ENCODE measurements around the gene GPR15LG. TPM values are rescaled to one million over a fixed set of nuclear protein-coding genes. Genes with fewer than 3 reads are reported as not detected.

Gene GPR15LG
- total and polyA plus RNA-seq, 10 of the 15 experiments (the other 5 are each of a cell fraction or from before 2014, with no cell fraction given): 1.1 to 12.2 (median 1.4) TPM

DNA sequence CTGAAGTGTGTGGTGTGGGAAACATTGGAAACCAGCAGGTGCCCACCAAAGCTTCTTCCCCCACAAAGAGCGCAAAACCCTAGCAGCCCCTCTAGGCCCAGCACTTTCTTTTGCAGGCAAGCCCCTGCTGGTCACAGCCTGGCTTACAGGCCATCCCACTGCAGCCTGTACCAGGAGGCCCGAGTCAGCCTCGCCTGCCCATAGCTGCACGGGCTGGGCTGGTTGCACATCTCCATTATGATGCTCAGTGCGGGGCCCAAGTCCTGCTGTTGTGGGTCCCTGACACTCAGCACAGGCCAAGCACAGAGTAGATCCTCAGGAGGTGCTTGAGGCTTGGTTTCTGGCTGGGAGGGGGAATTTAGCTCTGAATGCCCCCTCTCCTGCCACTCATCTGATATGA lies 28.7 kb downstream of the GPR15LG start:
- Histone ChIP-seq H3K27me3 (replicated peaks in 1 of 2; ENCODE audit: control insufficient read depth in 2 of 2, insufficient read depth in 2 of 2, low read length in 1 of 2) (peaks cover 0 to 7% of the 10 kb centered on the region in 2 experiments; a peak in 3 of 4 replicates), H3K4me1 (ENCODE audit: control insufficient read depth, insufficient read depth, low read length) (no peaks in the 10 kb centered on the region), H3K9me3 (replicated peaks; ENCODE audit: control insufficient read depth, insufficient read depth, low read length) (no peaks in the 10 kb centered on the region), H3K4me3 (no peak overlapping the region), H4K20me1 (ENCODE audit: control insufficient read depth, insufficient read depth) (no peaks in the 10 kb centered on the region), H2AFZ (ENCODE audit: control insufficient read depth, low read depth, low read length) (no peak overlapping the region), H3K27ac (ENCODE audit: control insufficient read depth, insufficient read depth) (no peak overlapping the region), H3K9ac (ENCODE audit: control insufficient read depth, insufficient read depth, low read length) (no peak overlapping the region), H3K79me2 (ENCODE audit: control insufficient read depth, insufficient read depth, low read length) (no peaks in the 10 kb centered on the region), H3K36me3 (ENCODE audit: control insufficient read depth in 2 of 2, insufficient read depth in 2 of 2, low read length in 1 of 2) (no peaks in the 10 kb centered on the region), H3K4me2 (ENCODE audit: control insufficient read depth, insufficient read depth) (no peak overlapping the region)
- BruUV-seq (replicated peaks): no TSS peak
- no peak for ATAC-seq
- in situ Hi-C loops (cut with MboI): loop anchor here (10.0 kb wide), 1 partner anchor 58 kb away; no protein-coding TSS in a partner anchor
- intact Hi-C loops (cut with micrococcal nuclease; ENCODE audit: unreplicated experiment): no loop called here
- no peak for TF ChIP-seq SMC3 (IDR thresholded peaks at IDR 0.05; ENCODE audit: borderline replicate concordance, low read length)
- no peak for TF ChIP-seq BACH1 (IDR thresholded peaks at IDR 0.05; ENCODE audit: borderline replicate concordance)
- TF ChIP-seq, protein P1, sequence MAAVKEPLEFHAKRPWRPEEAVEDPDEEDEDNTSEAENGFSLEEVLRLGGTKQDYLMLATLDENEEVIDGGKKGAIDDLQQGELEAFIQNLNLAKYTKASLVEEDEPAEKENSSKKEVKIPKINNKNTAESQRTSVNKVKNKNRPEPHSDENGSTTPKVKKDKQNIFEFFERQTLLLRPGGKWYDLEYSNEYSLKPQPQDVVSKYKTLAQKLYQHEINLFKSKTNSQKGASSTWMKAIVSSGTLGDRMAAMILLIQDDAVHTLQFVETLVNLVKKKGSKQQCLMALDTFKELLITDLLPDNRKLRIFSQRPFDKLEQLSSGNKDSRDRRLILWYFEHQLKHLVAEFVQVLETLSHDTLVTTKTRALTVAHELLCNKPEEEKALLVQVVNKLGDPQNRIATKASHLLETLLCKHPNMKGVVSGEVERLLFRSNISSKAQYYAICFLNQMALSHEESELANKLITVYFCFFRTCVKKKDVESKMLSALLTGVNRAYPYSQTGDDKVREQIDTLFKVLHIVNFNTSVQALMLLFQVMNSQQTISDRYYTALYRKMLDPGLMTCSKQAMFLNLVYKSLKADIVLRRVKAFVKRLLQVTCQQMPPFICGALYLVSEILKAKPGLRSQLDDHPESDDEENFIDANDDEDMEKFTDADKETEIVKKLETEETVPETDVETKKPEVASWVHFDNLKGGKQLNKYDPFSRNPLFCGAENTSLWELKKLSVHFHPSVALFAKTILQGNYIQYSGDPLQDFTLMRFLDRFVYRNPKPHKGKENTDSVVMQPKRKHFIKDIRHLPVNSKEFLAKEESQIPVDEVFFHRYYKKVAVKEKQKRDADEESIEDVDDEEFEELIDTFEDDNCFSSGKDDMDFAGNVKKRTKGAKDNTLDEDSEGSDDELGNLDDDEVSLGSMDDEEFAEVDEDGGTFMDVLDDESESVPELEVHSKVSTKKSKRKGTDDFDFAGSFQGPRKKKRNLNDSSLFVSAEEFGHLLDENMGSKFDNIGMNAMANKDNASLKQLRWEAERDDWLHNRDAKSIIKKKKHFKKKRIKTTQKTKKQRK (IDR thresholded peaks at IDR 0.05; ENCODE audit: low read depth, low read length): no peak
- TF ChIP-seq IRF5 (IDR thresholded peaks at IDR 0.05; ENCODE audit: borderline replicate concordance): no peak
- TF ChIP-seq MXI1 (IDR thresholded peaks at IDR 0.05; ENCODE audit: low read depth, low read length): no peak
- TF ChIP-seq ZNF207 (IDR thresholded peaks at IDR 0.05; ENCODE audit: borderline replicate concordance): no peak
- TF ChIP-seq POLR2A (IDR thresholded peaks at IDR 0.05; ENCODE audit: low read depth, low read length): no peak
- no peak for TF ChIP-seq NFIC (IDR thresholded peaks at IDR 0.05; ENCODE audit: low read depth, low read length)
- no peak for TF ChIP-seq ZNF622 (IDR thresholded peaks at IDR 0.05)
- TF ChIP-seq, protein P2, sequence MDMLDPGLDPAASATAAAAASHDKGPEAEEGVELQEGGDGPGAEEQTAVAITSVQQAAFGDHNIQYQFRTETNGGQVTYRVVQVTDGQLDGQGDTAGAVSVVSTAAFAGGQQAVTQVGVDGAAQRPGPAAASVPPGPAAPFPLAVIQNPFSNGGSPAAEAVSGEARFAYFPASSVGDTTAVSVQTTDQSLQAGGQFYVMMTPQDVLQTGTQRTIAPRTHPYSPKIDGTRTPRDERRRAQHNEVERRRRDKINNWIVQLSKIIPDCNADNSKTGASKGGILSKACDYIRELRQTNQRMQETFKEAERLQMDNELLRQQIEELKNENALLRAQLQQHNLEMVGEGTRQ (IDR thresholded peaks at IDR 0.05; ENCODE audit: borderline replicate concordance, low read depth, low read length): no peak
- no peak for TF ChIP-seq EED (IDR thresholded peaks at IDR 0.05; ENCODE audit: low read depth)
- TF ChIP-seq WRNIP1 (IDR thresholded peaks at IDR 0.05; ENCODE audit: borderline replicate concordance, low read depth, low read length): no peak
- TF ChIP-seq RFX5 (IDR thresholded peaks at IDR 0.05; ENCODE audit: low read depth, low read length): no peak
- no peak for TF ChIP-seq TAF1 (IDR thresholded peaks at IDR 0.05; ENCODE audit: borderline replicate concordance, low read depth, low read length)
- TF ChIP-seq E2F8 (IDR thresholded peaks at IDR 0.05; ENCODE audit: low read depth, partially characterized antibody): no peak
- no peak for TF ChIP-seq EZH2 (IDR thresholded peaks at IDR 0.05; ENCODE audit: borderline replicate concordance, control insufficient read depth, low read depth, low read length)
- POLR2A ChIA-PET: no interaction called here
- SMC1A ChIA-PET (ENCODE audit: uncharacterized antibody, unreplicated experiment): interaction anchor here (0.8 to 15.0 kb wide), 8 partner anchors 9 to 54 kb away, joined by 3 to 155 read pairs (median 8); no protein-coding TSS in a partner anchor
- no peak for DNase-seq (ENCODE audit: low read depth, low spot score)
- no peak for FAIRE-seq
- 89% methylated on average over 5 of the region's 5 CpGs for WGBS (ENCODE audit: insufficient coverage, insufficient replicate concordance, low lambda C conversion rate, missing lambda C conversion rate)
- RAD21 ChIA-PET (ENCODE audit: unreplicated experiment): interaction anchor here (1.5 to 3.6 kb wide), 4 partner anchors 9 to 61 kb away, joined by 4 to 74 read pairs (median 5); no protein-coding TSS in a partner anchor
- CTCF ChIA-PET: interaction anchor here (1.0 to 28.3 kb wide), 8 partner anchors 9 to 143 kb away, joined by 3 to 788 read pairs (median 4); partner anchors contain the start of genes GHITM and GPR15LG

Data from GM12878 (cell line).